HG03432 (cell line): ENCODE results near the gene ENO4.

Source experiments
- ATAC-seq: cut with Tn5 transposase; IDR thresholded peaks from one replicate; pipeline ENCODE4 v1.9.1; 2021; ENCODE audit warnings: mild to moderate bottlenecking, moderate library complexity; ENCODE audit not compliant: unreplicated experiment

The ENO4 gene

GRCh38 chr10:116910910-116911309 is 61.6 kb downstream of the ENO4 start:
- ATAC-seq: no peak

DNA sequence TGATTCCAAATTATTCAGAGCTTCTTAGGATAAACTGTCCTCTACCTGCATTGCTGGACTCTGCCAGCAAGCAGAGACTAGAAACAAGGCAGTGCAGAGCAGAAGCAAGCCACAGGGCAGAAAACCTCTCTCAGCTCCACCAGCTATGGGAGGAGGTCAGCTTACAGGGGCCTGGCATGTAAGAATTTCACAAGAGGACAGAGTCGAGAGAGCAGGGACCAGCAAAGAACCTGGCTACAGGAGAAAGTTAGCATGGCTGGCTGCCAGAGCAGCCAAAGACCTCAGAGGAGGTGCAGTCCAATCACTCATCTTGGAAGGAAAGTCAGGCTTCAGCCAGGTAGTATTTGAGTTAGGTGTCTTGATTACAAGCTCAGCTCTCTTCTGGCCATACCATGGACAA is 62.9 kb downstream of the ENO4 start:
- no peak for ATAC-seq

GRCh38 chr10:116913695-116914094 is 64.4 kb downstream of the ENO4 start:
- ATAC-seq: no peak

GRCh38 chr10:116915340-116915739 is 66.0 kb downstream of the ENO4 start:
- no peak for ATAC-seq

GRCh38 chr10:116917481-116917880 is 68.2 kb downstream of the ENO4 start:
- ATAC-seq: no peak

DNA sequence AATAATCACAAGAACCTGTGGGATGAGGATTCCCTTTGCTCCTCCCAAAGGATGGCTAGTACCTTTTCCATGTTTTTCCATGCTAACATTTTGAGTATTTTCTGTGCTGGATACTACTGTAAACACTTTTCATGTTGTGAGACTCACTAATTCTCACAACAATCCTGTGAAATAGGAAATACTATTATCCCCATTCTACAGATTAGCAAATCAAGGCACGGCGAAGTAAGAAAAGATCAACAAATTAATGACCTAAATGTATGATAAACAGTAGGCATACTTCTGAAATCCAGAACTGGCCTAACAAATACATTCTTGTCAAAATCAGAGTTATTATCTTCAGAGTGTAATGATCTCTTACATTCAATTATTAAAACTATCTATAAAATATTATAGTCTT is 69.3 kb downstream of the ENO4 start:
- ATAC-seq: no peak

DNA sequence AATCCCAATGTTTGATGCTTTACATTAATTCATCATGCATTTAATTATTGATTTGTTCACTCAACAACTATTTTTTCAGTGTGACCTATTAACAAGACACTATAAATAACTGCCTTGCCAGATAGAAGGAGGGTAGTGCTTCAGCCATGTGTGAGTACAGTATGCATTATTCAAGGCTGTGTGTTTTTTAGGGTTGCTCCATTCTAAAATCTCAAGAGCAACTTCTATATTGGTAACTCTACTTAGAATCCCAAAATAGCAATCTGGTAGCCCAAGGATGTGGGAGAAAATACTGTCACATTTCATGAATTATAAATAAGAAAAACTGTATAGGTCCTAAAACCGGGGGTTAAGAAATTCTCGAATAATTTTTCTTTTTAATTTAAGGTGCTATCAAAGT is 69.9 kb downstream of the ENO4 start:
- no peak for ATAC-seq

- ATAC-seq: no peak
Measured at GRCh38 chr10:116919706-116920105, 70.4 kb downstream of the ENO4 start.

GRCh38 chr10:116925056-116925455 is 75.8 kb downstream of the ENO4 start:
- ATAC-seq: no peak

GRCh38 chr10:116926426-116926825 is 77.1 kb downstream of the ENO4 start:
- no peak for ATAC-seq

DNA sequence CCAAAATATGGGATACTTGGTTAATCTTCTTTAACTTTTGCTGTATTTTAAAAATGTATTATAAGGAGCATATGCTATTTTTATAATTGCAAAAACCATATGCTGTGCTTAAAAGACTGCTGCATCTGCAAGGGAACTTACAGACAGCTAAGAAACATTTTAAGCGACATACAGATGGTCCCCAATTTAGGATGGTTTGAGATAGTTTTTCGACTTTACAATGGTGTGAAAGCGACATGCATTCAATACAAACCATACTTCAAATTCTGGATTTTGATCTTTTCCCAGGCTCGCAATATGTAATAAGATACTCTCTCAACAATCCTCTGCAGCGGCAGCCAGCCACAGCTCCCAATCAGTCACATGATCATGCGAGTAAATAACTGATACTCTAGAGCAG is 82.5 kb downstream of the ENO4 start:
- no peak for ATAC-seq
